HepG2 (cell line): ENCODE data around the gene GCLM. TPM values are rescaled to one million over a fixed set of nuclear protein-coding genes. Genes with fewer than 3 reads are reported as not detected.

Source experiments
- ARID5B ChIP-seq: IDR thresholded peaks from 2 replicates; pipeline ENCODE4 v1.4.0; 2020; ENCODE audit warnings: mild to moderate bottlenecking, missing genetic modification reagents
- CERS6 ChIP-seq: sonication (generic); formaldehyde crosslinking; IDR thresholded peaks from 2 replicates; pipeline ENCODE4 v1.5.0; 2020; ENCODE audit warnings: missing genetic modification reagents
- GATAD1 ChIP-seq: IDR thresholded peaks from 2 replicates; pipeline ENCODE4 v1.6.1; 2016; ENCODE audit warnings: missing genetic modification reagents, missing compliant biosample characterization
- HMGA1 ChIP-seq: sonication (generic); formaldehyde crosslinking; conservative IDR thresholded peaks from 2 replicates; pipeline ENCODE4 v1.4.0; 2020; ENCODE audit warnings: missing genetic modification reagents
- MAFK ChIP-seq, 2 experiments: IDR thresholded peaks in 1 of 2; conservative IDR thresholded peaks in 1 of 2; 2 replicates each; pipeline ENCODE4 v1.6.1; 2011; ENCODE audit warnings: improper control_type of control experiment in 2 of 2, low read length in 2 of 2
- PCBP1 ChIP-seq: fragments of 200-400 bp; formaldehyde crosslinking; IDR thresholded peaks from 2 replicates; pipeline ENCODE4 v1.6.1; 2017; ENCODE audit warnings: mild to moderate bottlenecking, low read depth, low read length, borderline replicate concordance
- SAP130 ChIP-seq: IDR thresholded peaks from 2 replicates; pipeline ENCODE4 v1.6.1; 2016; ENCODE audit warnings: low read depth
- SMAD9 ChIP-seq: sonication (generic); formaldehyde crosslinking; IDR thresholded peaks from 2 replicates; pipeline ENCODE4 v1.5.1; 2020; ENCODE audit warnings: mild to moderate bottlenecking, missing genetic modification reagents
- U2AF1 ChIP-seq: fragments of 200-400 bp; formaldehyde crosslinking; optimal IDR thresholded peaks from 2 replicates; pipeline ENCODE3; 2017; ENCODE audit warnings: mild to moderate bottlenecking, low read depth, low read length
- ZFP36L1 ChIP-seq: sonication (generic); formaldehyde crosslinking; IDR thresholded peaks from 2 replicates; pipeline ENCODE4 v1.8.0; 2022; ENCODE audit warnings: mild to moderate bottlenecking, missing genetic modification reagents, moderate library complexity
- ZKSCAN8 ChIP-seq: IDR thresholded peaks from 2 replicates; pipeline ENCODE4 v1.6.1; 2016; ENCODE audit warnings: borderline replicate concordance, missing genetic modification reagents, missing compliant biosample characterization
- ZNF382 ChIP-seq: sonication (generic); formaldehyde crosslinking; IDR thresholded peaks from 2 replicates; pipeline ENCODE4 v1.5.0; 2020; ENCODE audit warnings: missing genetic modification reagents, mild to moderate bottlenecking, borderline replicate concordance
- ZNF768 ChIP-seq: sonication (generic); formaldehyde crosslinking; IDR thresholded peaks from 2 replicates; pipeline ENCODE4 v1.4.0; 2020; ENCODE audit warnings: missing genetic modification reagents
- ZNF878 ChIP-seq: sonication (generic); formaldehyde crosslinking; IDR thresholded peaks from 2 replicates; pipeline ENCODE4 v1.8.1; 2023; ENCODE audit warnings: mild to moderate bottlenecking, missing genetic modification reagents, moderate library complexity
- ZNF891 ChIP-seq: sonication (generic); formaldehyde crosslinking; IDR thresholded peaks from 2 replicates; pipeline ENCODE4 v1.5.0; 2020; ENCODE audit warnings: mild to moderate bottlenecking, missing genetic modification reagents
- polyA plus RNA-seq, 8 experiments: library from polyadenylated mRNA; depleted of rRNA in 3 of 8; stranded (reverse) in 7 of 8; unstranded in 1 of 8; fragments of >200 nt; fragmentation: Illumina TruSeq in 4 of 8; extraction: Trizol in 4 of 8; gene quantifications; 2 replicates each; pipeline versions ENCODE4 v1.2.1 to v1.2.3, GENCODE V29; 2011 to 2016; ENCODE audit warnings: low read depth in 4 of 8, missing spikeins in 1 of 8, mixed read lengths in 1 of 8; ENCODE audit not compliant: insufficient read depth in 1 of 8
- total RNA-seq, 5 experiments: library from RNA; depleted of rRNA; stranded (reverse); fragments of >200 nt; fragmentation: Illumina TruSeq; extraction: Trizol; gene quantifications; 2 replicates each; pipeline ENCODE4 v1.2.3, GENCODE V29; 2016; ENCODE audit warnings: low read depth in 1 of 5
- TF ChIP-seq, protein P1 (sequence below): sonication (generic); formaldehyde crosslinking; IDR thresholded peaks from 2 replicates; pipeline ENCODE4 v1.4.0; 2020; ENCODE audit warnings: mild to moderate bottlenecking, low read depth, missing genetic modification reagents
- TF ChIP-seq, protein P2 (sequence below): sonication (generic); formaldehyde crosslinking; IDR thresholded peaks from 2 replicates; pipeline ENCODE4 v1.5.1; 2020; ENCODE audit warnings: missing genetic modification reagents, mild to moderate bottlenecking, borderline replicate concordance
- TF ChIP-seq, protein P3 (sequence below): sonication (generic); formaldehyde crosslinking; IDR thresholded peaks from 2 replicates; pipeline ENCODE4 v1.4.0; 2020; ENCODE audit warnings: missing genetic modification reagents, borderline replicate concordance

Gene GCLM
- total and polyA plus RNA-seq, 2 of the 13 experiments (the other 11 are each of a cell fraction or from before 2014, with no cell fraction given), result 8.7 to 29.9 TPM

GRCh38 chr1:93846206-93846991, 62.8 kb downstream of the GCLM start (continued):
- TF ChIP-seq ZNF891 (CRISPR knock-in tag) (no peak), ZKSCAN8 (CRISPR knock-in tag) (no peak), ZNF878 (CRISPR knock-in tag) (0 out of 2 replicates have a peak, but pooled peaks have one; percentile 64), HMGA1 (CRISPR knock-in tag) (no peak), PCBP1 (no peak), SMAD9 (no peak), CERS6 (CRISPR knock-in tag) (no peak), U2AF1 (peak; percentile 46), ZNF382 (CRISPR knock-in tag) (no peak), MAFK (conservative IDR thresholded peaks at IDR 0.05 in 1 of 2, IDR thresholded peaks at IDR 0.05 in 1 of 2; ENCODE audit: low read length in 2 of 2) (no peak), ZNF768 (CRISPR knock-in tag) (peak; percentile 60; the same call in 1 of the 2 replicates), GATAD1 (CRISPR knock-in tag) (no peak; the same call in 1 of the 2 replicates), ARID5B (CRISPR knock-in tag) (0 out of 2 replicates have a peak, but pooled peaks have one; percentile 9), SAP130 (peak; percentile 54), ZFP36L1 (CRISPR knock-in tag) (peak; percentile 65; the same call in 1 of the 2 replicates)
- TF ChIP-seq, protein P1, sequence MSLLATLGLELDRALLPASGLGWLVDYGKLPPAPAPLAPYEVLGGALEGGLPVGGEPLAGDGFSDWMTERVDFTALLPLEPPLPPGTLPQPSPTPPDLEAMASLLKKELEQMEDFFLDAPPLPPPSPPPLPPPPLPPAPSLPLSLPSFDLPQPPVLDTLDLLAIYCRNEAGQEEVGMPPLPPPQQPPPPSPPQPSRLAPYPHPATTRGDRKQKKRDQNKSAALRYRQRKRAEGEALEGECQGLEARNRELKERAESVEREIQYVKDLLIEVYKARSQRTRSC, result peak; percentile 83; the same call in 1 of the 2 replicates
- TF ChIP-seq, protein P2, sequence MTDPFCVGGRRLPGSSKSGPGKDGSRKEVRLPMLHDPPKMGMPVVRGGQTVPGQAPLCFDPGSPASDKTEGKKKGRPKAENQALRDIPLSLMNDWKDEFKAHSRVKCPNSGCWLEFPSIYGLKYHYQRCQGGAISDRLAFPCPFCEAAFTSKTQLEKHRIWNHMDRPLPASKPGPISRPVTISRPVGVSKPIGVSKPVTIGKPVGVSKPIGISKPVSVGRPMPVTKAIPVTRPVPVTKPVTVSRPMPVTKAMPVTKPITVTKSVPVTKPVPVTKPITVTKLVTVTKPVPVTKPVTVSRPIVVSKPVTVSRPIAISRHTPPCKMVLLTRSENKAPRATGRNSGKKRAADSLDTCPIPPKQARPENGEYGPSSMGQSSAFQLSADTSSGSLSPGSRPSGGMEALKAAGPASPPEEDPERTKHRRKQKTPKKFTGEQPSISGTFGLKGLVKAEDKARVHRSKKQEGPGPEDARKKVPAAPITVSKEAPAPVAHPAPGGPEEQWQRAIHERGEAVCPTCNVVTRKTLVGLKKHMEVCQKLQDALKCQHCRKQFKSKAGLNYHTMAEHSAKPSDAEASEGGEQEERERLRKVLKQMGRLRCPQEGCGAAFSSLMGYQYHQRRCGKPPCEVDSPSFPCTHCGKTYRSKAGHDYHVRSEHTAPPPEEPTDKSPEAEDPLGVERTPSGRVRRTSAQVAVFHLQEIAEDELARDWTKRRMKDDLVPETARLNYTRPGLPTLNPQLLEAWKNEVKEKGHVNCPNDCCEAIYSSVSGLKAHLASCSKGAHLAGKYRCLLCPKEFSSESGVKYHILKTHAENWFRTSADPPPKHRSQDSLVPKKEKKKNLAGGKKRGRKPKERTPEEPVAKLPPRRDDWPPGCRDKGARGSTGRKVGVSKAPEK, result no peak
- TF ChIP-seq, protein P3, sequence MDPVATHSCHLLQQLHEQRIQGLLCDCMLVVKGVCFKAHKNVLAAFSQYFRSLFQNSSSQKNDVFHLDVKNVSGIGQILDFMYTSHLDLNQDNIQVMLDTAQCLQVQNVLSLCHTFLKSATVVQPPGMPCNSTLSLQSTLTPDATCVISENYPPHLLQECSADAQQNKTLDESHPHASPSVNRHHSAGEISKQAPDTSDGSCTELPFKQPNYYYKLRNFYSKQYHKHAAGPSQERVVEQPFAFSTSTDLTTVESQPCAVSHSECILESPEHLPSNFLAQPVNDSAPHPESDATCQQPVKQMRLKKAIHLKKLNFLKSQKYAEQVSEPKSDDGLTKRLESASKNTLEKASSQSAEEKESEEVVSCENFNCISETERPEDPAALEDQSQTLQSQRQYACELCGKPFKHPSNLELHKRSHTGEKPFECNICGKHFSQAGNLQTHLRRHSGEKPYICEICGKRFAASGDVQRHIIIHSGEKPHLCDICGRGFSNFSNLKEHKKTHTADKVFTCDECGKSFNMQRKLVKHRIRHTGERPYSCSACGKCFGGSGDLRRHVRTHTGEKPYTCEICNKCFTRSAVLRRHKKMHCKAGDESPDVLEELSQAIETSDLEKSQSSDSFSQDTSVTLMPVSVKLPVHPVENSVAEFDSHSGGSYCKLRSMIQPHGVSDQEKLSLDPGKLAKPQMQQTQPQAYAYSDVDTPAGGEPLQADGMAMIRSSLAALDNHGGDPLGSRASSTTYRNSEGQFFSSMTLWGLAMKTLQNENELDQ (CRISPR knock-in tag), result no peak
